HG02981 (cell line): Measurements from ENCODE around the gene PRLH.
A peak's percentile ranks its signal among the peaks of the same experiment; 100 is the strongest.

Experiments used
- ATAC-seq: cut with Tn5 transposase; IDR thresholded peaks from one replicate; pipeline ENCODE4 v1.9.1; 2021; ENCODE audit warnings: mild to moderate bottlenecking, moderate library complexity; ENCODE audit not compliant: unreplicated experiment

PRLH gene

GRCh38 chr2:237563816-237564215, 2.6 kb upstream of the PRLH start:
- ATAC-seq, result no peak

DNA sequence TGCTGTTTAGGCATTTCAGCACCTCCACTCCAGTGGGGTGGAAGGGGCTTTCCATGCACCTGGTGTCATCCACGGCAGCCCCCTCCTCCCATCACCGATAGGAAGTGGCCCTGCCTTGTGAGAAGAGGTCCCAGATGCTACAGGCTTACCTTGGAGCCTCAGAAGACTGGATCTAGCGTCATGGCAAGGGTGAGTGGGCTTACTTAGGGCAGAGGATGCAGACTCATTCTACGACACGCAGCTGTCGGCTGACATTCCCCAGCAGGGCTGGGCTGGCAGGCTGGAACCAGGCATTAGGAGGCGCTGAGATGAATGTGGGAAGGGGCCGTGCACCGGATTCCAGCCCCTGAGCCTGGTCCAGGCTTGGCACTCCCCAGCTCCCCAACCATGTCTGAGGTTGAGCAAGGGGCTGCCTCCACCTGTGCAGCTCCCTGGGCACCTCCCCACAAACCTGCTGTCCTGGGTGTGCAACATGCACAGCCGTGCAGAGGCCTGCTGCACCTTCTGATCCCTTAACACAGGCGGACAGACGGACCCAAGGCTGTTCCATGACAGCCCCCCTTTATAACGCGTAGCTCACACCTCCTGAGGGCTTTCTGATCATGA, 1.7 kb upstream of the PRLH start:
- ATAC-seq, result no peak

- ATAC-seq, result no peak
Measured at GRCh38 chr2:237565974-237566373, 400 bp upstream of the PRLH start.

DNA sequence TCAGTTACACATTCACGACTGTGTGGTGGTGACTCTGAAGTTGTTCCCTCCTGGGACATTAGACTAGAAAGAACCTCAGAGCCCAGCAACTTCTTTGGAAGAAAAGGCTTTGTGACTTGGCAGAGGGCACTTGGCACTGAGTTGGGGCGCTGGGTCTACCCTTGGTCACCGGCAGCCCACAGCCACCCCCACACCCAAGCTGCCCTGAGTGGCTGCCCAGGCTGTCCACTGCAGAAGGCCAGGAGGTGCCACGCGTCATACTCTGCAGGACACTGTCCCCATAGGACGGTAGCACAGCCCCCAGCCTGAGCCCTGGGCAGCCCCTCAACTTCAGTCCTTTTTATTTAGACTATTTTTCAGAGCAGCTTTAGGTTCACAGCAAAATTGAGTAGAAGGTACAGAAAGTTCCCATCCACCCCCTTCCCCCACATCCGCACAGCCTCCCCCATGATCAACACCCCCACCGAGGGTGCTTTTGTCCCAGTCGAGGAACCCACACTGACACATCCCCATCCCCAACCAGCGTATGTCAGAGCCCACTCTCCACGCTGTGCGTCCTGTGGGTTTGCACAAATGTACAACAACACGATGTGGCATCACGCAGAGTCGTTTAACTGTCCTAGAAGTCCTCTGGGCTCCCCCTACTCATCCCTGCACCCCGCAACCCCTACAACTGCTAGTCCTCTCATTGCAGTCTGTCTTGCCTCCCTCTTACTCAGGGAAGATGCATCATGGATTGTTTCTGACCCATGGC, 1.1 kb downstream of the PRLH start:
- no peak for ATAC-seq

DNA sequence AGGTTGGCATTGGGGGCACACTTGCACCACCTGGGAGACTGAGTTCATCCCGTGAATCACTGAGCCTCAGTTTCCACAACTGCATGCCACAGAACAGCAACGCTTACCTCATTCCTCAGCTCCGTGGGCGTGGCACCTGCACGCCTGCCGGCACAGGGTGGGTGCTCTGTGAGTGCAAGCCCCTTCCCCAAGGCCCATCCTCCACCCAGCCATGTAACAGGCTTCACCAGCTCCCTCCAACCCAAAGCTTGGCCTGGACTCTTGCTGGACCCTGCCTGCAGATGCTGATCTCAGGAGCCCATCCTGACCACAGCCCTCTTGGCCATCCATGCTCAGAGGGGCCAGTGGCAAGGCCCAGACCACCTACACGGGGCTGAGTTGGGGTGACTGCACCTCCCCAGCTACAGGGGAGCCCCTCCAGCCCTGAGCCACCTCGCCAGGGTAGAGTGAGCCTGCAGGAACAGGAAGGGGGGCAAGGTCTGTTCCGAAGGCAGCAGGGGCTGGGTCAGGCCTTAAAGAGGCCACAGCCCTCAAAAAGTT, 1.8 kb downstream of the PRLH start:
- ATAC-seq, result no peak

- ATAC-seq, result no peak
Measured at GRCh38 chr2:237569041-237569440, 2.7 kb downstream of the PRLH start.

DNA sequence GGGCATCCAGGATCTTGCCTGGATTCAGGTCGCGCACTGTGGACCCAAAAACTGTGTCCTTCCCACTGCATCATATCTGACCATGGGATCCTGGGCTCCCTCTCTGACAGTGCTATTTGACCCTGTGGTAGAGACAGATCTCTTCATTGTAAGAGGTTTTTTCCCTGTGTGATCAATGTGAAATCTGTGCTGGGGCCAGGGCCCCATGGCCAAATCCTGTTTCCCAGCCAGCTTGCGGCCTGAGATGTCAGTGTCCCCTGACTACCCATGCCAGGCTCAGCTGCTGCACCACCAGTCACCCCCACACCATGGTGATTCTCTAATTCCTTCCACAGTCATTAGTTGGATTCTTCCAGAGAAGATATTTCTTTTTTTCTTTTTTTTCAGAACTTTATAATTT, 3.5 kb downstream of the PRLH start:
- ATAC-seq, result no peak

- ATAC-seq, result no peak
Measured at GRCh38 chr2:237570776-237571335, 4.5 kb downstream of the PRLH start.

DNA sequence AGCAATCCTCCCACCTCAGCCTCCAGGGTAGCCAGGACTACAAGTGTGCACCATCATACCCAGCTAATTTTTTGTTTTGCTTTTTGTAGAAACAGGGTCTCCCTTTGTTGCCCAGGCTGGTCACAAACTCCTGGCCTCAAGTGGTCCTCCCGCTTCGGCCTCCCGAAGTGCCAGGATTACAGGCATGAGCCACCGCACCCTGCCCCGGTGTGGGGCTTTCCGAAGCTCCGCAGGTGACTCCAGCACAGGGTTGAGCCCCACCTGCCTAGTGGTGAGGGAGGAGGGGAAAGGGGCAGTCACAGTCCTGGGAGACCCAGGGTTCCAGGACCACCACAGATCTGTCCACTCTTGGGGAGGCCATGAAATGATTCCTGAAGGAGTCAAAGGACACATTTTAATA, 5.2 kb downstream of the PRLH start:
- no peak for ATAC-seq

DNA sequence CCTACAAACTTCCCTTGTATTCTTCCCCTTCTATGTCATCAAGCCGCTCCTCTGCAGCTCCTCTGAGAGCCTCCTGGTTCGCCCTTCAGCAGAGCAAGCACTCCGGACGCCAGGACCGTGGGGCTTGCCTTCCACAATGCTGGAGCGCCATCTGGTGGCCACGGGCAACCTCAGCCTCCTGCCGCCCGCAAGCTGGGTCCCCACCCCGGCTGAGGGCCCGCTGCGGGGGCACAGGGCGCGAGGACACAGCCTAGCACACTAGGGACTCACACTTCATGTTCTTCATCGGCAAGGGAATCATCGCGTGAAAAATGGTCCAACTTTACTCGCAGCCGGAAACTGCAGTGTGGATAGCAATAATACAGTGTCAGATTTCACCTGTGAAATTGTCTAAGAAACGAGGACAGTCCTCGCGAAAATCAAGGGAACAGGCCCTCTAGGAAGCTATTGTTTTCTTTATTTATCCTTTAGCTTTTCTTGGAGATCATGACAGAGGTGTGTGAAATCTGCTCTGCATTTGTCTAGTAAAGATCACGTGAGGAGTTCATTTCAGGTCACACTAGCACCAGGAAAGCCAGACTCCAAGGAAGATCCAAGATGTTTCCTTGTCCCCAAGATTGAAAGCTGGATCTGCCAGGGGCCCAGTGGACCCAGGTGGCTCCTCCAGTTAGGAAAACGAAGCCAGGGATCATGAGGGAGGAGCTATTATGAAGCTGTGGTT, 5.8 kb downstream of the PRLH start:
- ATAC-seq, result peak; percentile 54

- no peak for ATAC-seq
Measured at GRCh38 chr2:237572742-237573101, 6.3 kb downstream of the PRLH start.

DNA sequence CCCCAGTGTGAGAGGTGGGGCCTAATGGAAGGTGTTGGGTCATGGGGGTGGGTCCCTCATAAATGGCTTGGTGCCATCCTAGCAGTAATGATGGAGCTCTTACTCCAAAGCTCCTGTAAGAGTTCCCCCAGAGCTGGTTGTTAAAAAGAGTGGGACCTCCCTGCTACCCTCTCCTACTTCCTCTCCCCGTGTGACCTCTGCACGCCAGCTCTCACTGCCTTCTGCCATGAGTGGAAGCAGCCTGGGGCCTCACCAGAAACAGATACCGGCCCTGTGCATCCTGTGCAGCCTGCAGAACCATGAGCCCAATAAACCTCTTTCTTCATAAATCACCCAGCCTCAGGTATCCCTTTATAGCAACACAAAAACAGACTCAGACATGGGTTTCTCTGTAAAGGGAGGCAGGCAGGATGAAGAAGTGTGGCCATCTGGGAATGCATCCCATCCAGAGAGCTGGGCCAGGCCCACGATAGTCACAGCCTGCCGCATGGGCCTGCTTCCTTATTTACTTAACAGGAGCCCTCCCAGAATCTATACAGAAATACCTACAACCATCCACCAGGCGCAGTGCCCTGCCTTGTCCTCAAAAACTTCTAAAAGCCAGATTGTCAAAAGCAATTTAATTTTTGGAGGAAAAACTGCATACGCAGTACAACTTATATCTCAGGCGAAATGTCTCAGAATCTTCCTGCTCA, 7.5 kb downstream of the PRLH start:
- ATAC-seq, result no peak

DNA sequence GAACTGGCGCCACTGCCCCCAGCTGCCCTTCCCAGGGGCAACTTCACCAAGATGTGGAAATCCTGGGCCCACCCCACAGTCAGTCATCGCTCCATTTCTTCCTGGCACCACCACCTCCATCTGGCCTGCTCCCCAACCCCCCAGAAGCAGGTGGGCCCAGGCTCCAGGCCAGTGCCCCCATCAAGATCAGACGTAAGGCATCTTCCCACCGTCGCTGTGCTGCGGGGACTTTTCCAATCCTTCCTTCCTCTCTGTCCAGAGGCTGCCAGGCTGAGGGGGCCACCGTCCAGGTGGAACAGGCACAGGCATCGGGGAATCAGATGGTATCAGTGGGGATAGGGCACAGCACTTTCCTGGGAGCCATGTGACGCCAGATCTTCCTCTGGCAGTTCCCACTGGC, 8.1 kb downstream of the PRLH start:
- no peak for ATAC-seq

DNA sequence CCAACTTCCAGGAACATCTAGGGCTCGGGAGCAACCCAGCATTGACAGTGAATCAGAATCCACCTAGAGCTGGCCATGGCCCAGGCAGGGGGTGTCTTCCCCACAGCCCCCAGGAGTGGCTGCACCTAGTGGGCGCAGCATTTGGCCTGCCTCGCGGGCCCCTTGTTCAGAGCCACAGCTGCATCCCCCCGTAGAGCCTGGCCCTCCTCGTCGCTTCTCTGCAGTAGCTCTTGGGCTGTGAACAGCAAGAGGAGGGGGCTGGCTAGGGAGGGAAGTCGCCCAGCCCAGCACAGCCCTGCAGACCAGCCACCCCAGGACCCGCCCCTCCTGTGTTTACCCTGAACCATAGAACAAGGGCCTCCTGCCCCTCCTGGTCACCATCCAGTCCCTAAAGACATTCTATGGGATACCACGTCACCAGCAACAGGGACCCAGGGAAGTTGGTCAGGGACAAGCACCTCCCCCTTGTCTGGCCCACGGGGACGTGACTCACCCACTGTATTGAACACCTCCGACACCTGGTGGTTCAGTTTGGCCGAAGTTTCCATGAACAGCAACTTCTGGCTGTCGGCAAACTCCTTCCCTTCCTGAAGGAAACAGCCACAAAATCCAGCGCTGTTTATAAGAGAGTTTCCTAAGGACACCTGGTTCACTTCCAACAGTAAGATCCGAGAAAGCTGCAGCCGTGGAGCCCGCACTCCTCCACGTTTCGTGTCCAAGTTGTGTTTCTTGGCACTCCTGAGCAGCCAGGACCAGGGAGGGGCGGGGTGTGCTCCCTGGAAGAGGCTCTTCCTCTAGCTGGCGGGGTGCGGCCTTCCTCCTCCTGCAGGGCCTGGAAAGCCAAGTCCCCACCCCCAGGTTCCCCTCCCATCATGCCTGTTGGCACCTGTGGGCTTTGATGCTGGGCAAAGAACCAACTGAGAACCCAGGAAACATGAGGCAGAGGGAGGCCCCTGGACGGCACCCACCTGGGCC, 8.8 kb downstream of the PRLH start:
- ATAC-seq, result no peak

- ATAC-seq, result no peak
Measured at GRCh38 chr2:237575869-237576862, 9.8 kb downstream of the PRLH start.

- no peak for ATAC-seq
Measured at GRCh38 chr2:237576974-237577373, 10.6 kb downstream of the PRLH start.

DNA sequence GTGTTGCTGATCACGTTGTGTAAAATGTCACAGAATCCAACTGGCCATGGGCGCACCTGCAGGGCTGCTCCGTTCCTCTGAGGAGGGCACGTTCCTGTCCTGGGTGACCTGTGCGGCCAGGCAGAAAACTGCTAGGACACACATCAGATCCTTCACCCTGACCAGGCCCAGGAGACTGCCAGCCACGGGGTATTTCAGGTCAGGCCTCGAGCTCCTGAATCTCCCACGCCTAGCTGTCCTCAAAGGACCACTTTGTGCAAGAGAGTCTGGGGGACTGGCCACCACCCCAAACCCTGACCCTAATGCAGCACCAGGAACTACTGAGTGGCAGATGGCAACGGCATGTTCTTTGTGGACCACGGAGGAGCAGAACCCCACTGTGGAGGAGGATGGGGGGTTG, 11.1 kb downstream of the PRLH start:
- ATAC-seq, result no peak

- no peak for ATAC-seq
Measured at GRCh38 chr2:237577956-237578870, 11.8 kb downstream of the PRLH start.
